ENCODE results near the gene AWAT2.
A peak's percentile ranks its signal among the peaks of the same experiment; 100 is the strongest.

Gene AWAT2

DNA sequence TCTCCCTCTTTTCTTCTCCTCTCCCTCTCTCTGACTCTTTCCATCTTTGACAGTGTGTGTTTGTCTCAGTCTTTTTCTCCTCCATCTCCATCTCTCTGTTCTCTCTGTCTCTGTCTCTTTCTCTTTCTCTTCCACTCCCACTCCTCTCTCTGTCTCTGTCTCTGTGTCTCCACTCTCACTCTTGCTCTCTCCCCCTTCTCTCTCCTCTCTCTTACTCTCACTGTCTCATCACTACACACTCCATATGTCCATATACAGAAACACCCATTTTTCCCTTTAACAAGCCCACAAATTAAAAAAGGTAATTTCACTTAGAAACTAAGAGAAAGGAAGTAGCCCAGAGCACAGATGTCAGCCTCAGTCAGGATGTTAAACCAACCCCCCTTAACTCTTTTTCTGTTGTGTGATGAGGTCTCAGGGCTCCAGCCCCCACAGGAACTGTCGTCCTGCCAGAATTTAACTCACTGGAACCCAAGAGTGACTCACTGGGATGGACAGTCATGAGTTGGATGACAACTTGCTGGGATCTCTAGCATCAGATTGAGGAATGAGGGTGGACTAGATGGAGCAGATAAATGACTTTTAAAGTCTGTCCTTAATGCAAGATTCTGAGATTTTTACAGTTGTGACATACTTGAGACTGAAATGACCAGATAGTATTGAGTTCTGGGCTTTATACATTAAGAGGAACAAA lies 40.0 kb upstream of the AWAT2 start:
- no peaks in the 10 kb centered on the region for H3K9me3 ChIP-seq (ENCODE audit: control insufficient read depth, insufficient read depth, low read depth, low read length)
- POLR2A ChIA-PET = no interaction called here
- 0 out of 2 replicates have a peak, but pooled peaks cover 4% of the 10 kb centered on the region for H3K4me1 ChIP-seq (ENCODE audit: control insufficient read depth, insufficient read depth, low read length)
- H3K27ac ChIP-seq (ENCODE audit: extremely low read depth, low read depth, low read length) = no peak overlapping the region
- CTCF ChIA-PET = interaction anchor here (0.6 kb wide), 1 partner anchor 610 kb away, joined by 3 read pairs; no protein-coding TSS in a partner anchor
- peak; percentile 99 for TF ChIP-seq PRDM1 (tag by site-specific recombination; IDR thresholded peaks at IDR 0.05)
- TF ChIP-seq ZNF354C (tag by site-specific recombination; IDR thresholded peaks at IDR 0.05; ENCODE audit: borderline replicate concordance, low read depth) = no peak
- H3K4me3 ChIP-seq (ENCODE audit: low read depth, low read length) = no peak overlapping the region
- no peaks in the 10 kb centered on the region for H3K36me3 ChIP-seq (ENCODE audit: control insufficient read depth in 2 of 2, insufficient read depth in 1 of 2, low read length in 2 of 2)

DNA sequence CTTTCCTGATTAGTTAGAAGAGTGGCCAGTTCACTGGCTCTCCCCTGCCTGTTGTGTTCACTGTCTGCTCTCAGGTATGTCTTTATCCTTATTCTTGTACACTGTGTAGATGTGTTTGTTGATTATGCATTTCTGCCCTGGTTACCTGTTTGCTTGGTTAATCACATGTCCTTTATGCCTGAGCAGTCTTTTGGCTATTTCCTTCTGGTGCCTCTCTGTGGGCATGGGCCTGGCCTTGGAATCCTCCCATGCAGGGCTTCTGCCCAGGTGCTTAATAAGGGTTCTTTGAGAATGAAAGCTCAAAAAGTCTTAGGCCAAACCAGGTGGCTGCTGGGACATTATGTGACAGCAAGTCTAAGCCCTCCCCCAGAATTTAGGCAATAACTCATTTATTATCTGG lies 39.0 kb upstream of the AWAT2 start:
- CTCF ChIA-PET = interaction anchor here (0.7 kb wide), 1 partner anchor 58 kb away, joined by 4 read pairs; no protein-coding TSS in a partner anchor
- POLR2A ChIA-PET = no interaction called here
- no peaks in the 10 kb centered on the region for H3K9me3 ChIP-seq (ENCODE audit: control insufficient read depth, insufficient read depth, low read depth, low read length)
- H3K4me3 ChIP-seq (ENCODE audit: low read depth, low read length) = no peak overlapping the region
- H3K4me1 ChIP-seq (ENCODE audit: control insufficient read depth, insufficient read depth, low read length) = 0 out of 2 replicates have a peak, but pooled peaks cover 4% of the 10 kb centered on the region
- TF ChIP-seq, protein P1, sequence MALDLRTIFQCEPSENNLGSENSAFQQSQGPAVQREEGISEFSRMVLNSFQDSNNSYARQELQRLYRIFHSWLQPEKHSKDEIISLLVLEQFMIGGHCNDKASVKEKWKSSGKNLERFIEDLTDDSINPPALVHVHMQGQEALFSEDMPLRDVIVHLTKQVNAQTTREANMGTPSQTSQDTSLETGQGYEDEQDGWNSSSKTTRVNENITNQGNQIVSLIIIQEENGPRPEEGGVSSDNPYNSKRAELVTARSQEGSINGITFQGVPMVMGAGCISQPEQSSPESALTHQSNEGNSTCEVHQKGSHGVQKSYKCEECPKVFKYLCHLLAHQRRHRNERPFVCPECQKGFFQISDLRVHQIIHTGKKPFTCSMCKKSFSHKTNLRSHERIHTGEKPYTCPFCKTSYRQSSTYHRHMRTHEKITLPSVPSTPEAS (tag by site-specific recombination; IDR thresholded peaks at IDR 0.05) = no peak
- no peak for TF ChIP-seq ZNF600 (tag by site-specific recombination; IDR thresholded peaks at IDR 0.05)
- no peak for TF ChIP-seq ZNF426 (tag by site-specific recombination; IDR thresholded peaks at IDR 0.05)
- no peak for TF ChIP-seq ZNF776 (tag by site-specific recombination; IDR thresholded peaks at IDR 0.05; ENCODE audit: borderline replicate concordance)
- TF ChIP-seq, protein P2, sequence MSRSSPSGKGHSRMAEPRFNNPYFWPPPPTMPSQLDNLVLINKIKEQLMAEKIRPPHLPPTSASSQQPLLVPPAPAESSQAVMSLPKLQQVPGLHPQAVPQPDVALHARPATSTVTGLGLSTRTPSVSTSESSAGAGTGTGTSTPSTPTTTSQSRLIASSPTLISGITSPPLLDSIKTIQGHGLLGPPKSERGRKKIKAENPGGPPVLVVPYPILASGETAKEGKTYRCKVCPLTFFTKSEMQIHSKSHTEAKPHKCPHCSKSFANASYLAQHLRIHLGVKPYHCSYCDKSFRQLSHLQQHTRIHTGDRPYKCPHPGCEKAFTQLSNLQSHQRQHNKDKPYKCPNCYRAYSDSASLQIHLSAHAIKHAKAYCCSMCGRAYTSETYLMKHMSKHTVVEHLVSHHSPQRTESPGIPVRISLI (tag by site-specific recombination; IDR thresholded peaks at IDR 0.05) = no peak
- no peak for TF ChIP-seq ZXDB (tag by site-specific recombination; IDR thresholded peaks at IDR 0.05)
- TF ChIP-seq ZNF266 (tag by site-specific recombination; IDR thresholded peaks at IDR 0.05; ENCODE audit: low read depth) = no peak
- no peak for TF ChIP-seq ZNF350 (tag by site-specific recombination; IDR thresholded peaks at IDR 0.05)
- no peak for TF ChIP-seq ZNF239 (tag by site-specific recombination; IDR thresholded peaks at IDR 0.05)
- H3K36me3 ChIP-seq (ENCODE audit: control insufficient read depth in 2 of 2, insufficient read depth in 1 of 2, low read length in 2 of 2) = no peaks in the 10 kb centered on the region
- no peak overlapping the region for H3K27ac ChIP-seq (ENCODE audit: extremely low read depth, low read depth, low read length)

DNA sequence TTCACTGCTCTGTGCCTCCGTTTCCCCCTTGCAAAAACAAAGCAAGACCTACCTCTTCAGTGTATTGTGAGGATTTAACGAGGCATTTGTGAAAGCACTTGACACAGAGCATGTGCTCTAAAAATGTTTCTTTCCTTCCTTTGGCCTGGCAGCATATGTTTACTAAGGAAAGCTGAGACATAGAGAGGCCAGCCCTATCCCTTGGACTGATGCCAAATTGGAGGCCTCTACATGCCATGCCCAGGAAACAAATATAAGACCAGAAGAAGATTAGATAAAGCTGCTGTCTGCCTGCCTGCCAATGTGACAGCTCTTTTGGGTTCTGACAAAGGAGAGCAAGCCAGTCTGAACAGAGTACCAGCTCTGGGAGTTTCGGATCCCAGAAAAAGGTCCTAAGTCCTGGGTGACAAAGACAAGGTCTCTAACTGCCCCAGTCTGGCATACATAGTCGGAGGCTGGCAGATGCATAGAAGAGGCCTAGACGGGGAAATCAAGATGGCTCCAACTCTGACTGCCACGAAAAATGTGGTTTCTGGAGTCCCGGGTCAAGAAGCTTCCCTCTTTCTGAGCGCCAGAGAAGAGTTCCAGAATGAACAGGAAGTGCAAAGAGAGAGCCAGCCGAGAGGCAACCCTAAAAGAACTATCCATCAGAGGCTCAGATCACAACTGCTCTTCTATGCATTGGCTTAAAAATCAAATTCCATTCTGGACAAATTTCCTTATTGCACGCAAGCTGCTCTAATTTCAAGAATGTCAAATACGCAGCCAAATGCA lies 38.3 kb upstream of the AWAT2 start:
- Histone ChIP-seq H3K4me3 (ENCODE audit: low read depth, low read length) (no peak overlapping the region), H3K27ac (ENCODE audit: extremely low read depth, low read depth, low read length) (no peak overlapping the region), H3K4me1 (ENCODE audit: control insufficient read depth, insufficient read depth, low read length) (0 out of 2 replicates have a peak, but pooled peaks cover 4% of the 10 kb centered on the region), H3K36me3 (ENCODE audit: control insufficient read depth in 2 of 2, insufficient read depth in 1 of 2, low read length in 2 of 2) (no peaks in the 10 kb centered on the region), H3K9me3 (ENCODE audit: control insufficient read depth, insufficient read depth, low read depth, low read length) (no peaks in the 10 kb centered on the region)
- POLR2A ChIA-PET = no interaction called here
- CTCF ChIA-PET = interaction anchor here (0.6 to 1.4 kb wide), 7 partner anchors 9 to 664 kb away, joined by 3 to 14 read pairs (median 4); partner anchors contain the start of gene IGBP1
- TF ChIP-seq, protein P3, sequence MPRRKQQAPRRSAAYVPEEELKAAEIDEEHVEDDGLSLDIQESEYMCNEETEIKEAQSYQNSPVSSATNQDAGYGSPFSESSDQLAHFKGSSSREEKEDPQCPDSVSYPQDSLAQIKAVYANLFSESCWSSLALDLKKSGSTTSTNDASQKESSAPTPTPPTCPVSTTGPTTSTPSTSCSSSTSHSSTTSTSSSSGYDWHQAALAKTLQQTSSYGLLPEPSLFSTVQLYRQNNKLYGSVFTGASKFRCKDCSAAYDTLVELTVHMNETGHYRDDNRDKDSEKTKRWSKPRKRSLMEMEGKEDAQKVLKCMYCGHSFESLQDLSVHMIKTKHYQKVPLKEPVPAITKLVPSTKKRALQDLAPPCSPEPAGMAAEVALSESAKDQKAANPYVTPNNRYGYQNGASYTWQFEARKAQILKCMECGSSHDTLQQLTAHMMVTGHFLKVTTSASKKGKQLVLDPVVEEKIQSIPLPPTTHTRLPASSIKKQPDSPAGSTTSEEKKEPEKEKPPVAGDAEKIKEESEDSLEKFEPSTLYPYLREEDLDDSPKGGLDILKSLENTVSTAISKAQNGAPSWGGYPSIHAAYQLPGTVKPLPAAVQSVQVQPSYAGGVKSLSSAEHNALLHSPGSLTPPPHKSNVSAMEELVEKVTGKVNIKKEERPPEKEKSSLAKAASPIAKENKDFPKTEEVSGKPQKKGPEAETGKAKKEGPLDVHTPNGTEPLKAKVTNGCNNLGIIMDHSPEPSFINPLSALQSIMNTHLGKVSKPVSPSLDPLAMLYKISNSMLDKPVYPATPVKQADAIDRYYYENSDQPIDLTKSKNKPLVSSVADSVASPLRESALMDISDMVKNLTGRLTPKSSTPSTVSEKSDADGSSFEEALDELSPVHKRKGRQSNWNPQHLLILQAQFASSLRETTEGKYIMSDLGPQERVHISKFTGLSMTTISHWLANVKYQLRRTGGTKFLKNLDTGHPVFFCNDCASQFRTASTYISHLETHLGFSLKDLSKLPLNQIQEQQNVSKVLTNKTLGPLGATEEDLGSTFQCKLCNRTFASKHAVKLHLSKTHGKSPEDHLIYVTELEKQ (tag by site-specific recombination; IDR thresholded peaks at IDR 0.05; ENCODE audit: borderline replicate concordance) = no peak
- TF ChIP-seq KLF9 (tag by site-specific recombination; IDR thresholded peaks at IDR 0.05; ENCODE audit: low read depth) (no peak), HOXA7 (CRISPR knock-in tag; IDR thresholded peaks at IDR 0.05; ENCODE audit: borderline replicate concordance) (no peak), FEZF1 (tag by site-specific recombination; IDR thresholded peaks at IDR 0.05) (peak; percentile 72)
- TF ChIP-seq, protein P4, sequence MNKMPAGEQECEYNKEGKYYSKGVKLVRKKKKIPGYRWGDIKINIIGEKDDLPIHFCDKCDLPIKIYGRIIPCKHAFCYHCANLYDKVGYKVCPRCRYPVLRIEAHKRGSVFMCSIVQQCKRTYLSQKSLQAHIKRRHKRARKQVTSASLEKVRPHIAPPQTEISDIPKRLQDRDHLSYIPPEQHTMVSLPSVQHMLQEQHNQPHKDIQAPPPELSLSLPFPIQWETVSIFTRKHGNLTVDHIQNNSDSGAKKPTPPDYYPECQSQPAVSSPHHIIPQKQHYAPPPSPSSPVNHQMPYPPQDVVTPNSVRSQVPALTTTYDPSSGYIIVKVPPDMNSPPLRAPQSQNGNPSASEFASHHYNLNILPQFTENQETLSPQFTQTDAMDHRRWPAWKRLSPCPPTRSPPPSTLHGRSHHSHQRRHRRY (tag by site-specific recombination; IDR thresholded peaks at IDR 0.05) = no peak
- TF ChIP-seq, protein P5, sequence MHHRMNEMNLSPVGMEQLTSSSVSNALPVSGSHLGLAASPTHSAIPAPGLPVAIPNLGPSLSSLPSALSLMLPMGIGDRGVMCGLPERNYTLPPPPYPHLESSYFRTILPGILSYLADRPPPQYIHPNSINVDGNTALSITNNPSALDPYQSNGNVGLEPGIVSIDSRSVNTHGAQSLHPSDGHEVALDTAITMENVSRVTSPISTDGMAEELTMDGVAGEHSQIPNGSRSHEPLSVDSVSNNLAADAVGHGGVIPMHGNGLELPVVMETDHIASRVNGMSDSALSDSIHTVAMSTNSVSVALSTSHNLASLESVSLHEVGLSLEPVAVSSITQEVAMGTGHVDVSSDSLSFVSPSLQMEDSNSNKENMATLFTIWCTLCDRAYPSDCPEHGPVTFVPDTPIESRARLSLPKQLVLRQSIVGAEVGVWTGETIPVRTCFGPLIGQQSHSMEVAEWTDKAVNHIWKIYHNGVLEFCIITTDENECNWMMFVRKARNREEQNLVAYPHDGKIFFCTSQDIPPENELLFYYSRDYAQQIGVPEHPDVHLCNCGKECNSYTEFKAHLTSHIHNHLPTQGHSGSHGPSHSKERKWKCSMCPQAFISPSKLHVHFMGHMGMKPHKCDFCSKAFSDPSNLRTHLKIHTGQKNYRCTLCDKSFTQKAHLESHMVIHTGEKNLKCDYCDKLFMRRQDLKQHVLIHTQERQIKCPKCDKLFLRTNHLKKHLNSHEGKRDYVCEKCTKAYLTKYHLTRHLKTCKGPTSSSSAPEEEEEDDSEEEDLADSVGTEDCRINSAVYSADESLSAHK (tag by site-specific recombination; IDR thresholded peaks at IDR 0.05) = no peak

Data from HEK293 (cell line).